GM21526 (cell line): Measurements from ENCODE around the gene PYROXD2.
"Not testable (repeated sequence)": the region's sequence is repeated elsewhere in the genome, so short reads cannot be mapped to it uniquely, and the experiment has no call there.

ENCODE experiments used
- ATAC-seq: cut with Tn5 transposase; IDR thresholded peaks from one replicate; pipeline ENCODE4 v1.9.1; 2021; ENCODE audit warnings: moderate library complexity; ENCODE audit not compliant: unreplicated experiment, low FRiP score

PYROXD2 gene

GRCh38 chr10:98370831-98371820, 43.9 kb downstream of the PYROXD2 start:
- ATAC-seq, result no peak

GRCh38 chr10:98369801-98370200, 45.2 kb downstream of the PYROXD2 start:
- ATAC-seq, result no peak

GRCh38 chr10:98368644-98369043, 46.3 kb downstream of the PYROXD2 start:
- ATAC-seq, result no peak

GRCh38 chr10:98367604-98368451, 47.2 kb downstream of the PYROXD2 start:
- no peak for ATAC-seq

- no peak for ATAC-seq
Measured at GRCh38 chr10:98366062-98366530, 48.9 kb downstream of the PYROXD2 start.

- ATAC-seq, result no peak
Measured at GRCh38 chr10:98365406-98366061, 49.4 kb downstream of the PYROXD2 start.

- no peak for ATAC-seq
Measured at GRCh38 chr10:98364432-98365102, 50.4 kb downstream of the PYROXD2 start.

- no peak for ATAC-seq
Measured at GRCh38 chr10:98363220-98363619, 51.8 kb downstream of the PYROXD2 start.

GRCh38 chr10:98361131-98362025, 53.6 kb downstream of the PYROXD2 start:
- peak; percentile 97 for ATAC-seq

- no peak for ATAC-seq
Measured at GRCh38 chr10:98357194-98357822, 57.7 kb downstream of the PYROXD2 start.

- no peak for ATAC-seq
Measured at GRCh38 chr10:98354491-98354890, 60.5 kb downstream of the PYROXD2 start.

- ATAC-seq, result no peak
Measured at GRCh38 chr10:98353170-98353569, 61.8 kb downstream of the PYROXD2 start.

- ATAC-seq, result no peak
Measured at GRCh38 chr10:98351831-98352402, 63.1 kb downstream of the PYROXD2 start.

- ATAC-seq, result no peak
Measured at GRCh38 chr10:98349508-98349922, 65.5 kb downstream of the PYROXD2 start.

GRCh38 chr10:98346847-98347246, 68.1 kb downstream of the PYROXD2 start:
- ATAC-seq, result no peak

GRCh38 chr10:98344589-98345038, 70.4 kb downstream of the PYROXD2 start:
- no peak for ATAC-seq

- not testable (repeated sequence) for ATAC-seq
Measured at GRCh38 chr10:98341701-98342100, 73.3 kb downstream of the PYROXD2 start.

- ATAC-seq, result no peak
Measured at GRCh38 chr10:98340940-98341310, 74.1 kb downstream of the PYROXD2 start.
